Measurements from ENCODE around the gene ABCD1. TPM values are rescaled to one million over a fixed set of nuclear protein-coding genes. Genes with fewer than 3 reads are reported as not detected.
A peak's percentile ranks its signal among the peaks of the same experiment; 100 is the strongest.
"Not testable (repeated sequence)": the region's sequence is repeated elsewhere in the genome, so short reads cannot be mapped to it uniquely, and the experiment has no call there.

The ABCD1 gene
- total RNA-seq, 4 donors from 2014 or later: 14.4 to 38.8 (median 22.0) TPM

DNA sequence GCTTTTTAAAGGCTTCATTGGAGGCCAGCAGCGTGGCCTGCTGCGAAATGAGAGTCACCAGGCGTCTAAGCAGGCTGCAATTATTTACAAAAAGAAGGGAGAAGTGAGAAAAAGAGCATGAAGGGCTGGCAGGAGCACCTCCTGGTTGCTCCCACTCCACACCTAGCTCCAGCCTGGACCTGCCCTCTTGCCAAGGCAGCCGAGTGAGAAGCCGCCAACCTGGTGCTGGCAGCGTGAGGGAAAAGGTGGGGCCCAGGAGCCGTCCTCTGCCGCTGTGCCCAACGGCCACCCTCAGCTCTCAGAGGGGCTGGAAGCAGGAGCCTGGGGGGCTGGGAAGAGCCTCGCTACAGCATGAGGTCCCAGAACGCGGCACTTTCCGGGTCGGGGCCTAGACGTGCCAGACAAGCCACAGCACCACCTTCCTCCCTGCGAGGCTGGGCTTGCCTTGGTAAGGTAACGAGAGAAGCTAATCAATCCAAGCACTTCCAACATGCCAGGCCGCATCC lies 20.6 kb upstream of the ABCD1 start:
- Histone ChIP-seq H3K27me3 (no peaks in the 10 kb centered on the region), H3K36me3 (peaks cover 0 to 37% of the 10 kb centered on the region in 2 donors), H3K4me1 (peaks cover 0 to 75% (median 3%) of the 10 kb centered on the region in 3 donors), H3K9me3 (no peaks in the 10 kb centered on the region), H3K4me3 (no peak overlapping the region), H3K27ac (peak overlapping the region in 3 of 4 donors; percentile 57 to 68 (median 65))
- ATAC-seq: no peak
- WGBS, 2 donors (ENCODE audit: low coverage in 1 of 2): 91% methylated on average over 5 of the region's 18 CpGs; no CpG with 5 or more reads in 1 of the 2 donors
- TF ChIP-seq POLR2AphosphoS5 (IDR thresholded peaks at IDR 0.05): no peak
- TF ChIP-seq CTCF (IDR thresholded peaks at IDR 0.05): no peak
- TF ChIP-seq EP300 (IDR thresholded peaks at IDR 0.05): no peak
- TF ChIP-seq POLR2A (IDR thresholded peaks at IDR 0.05): no peak

GRCh38 chrX:153704631-153705402 lies 19.8 kb upstream of the ABCD1 start:
- Histone ChIP-seq H3K36me3 (peaks cover 0 to 43% of the 10 kb centered on the region in 2 donors), H3K4me1 (peaks cover 0 to 67% (median 3%) of the 10 kb centered on the region in 3 donors), H3K27ac (peak overlapping the region; percentile 26 to 68 (median 61))
- H3K9me3 ChIP-seq, ATAC-seq, H3K4me3 ChIP-seq, H3K27me3 ChIP-seq: not testable (repeated sequence)
- 40 to 88% methylated on average over 1 to 4 of the region's 12 CpGs for WGBS, 2 donors (ENCODE audit: low coverage in 1 of 2)

- not testable (repeated sequence) for H3K27me3 ChIP-seq, H3K9me3 ChIP-seq, ATAC-seq, H3K4me3 ChIP-seq
- WGBS, 2 donors (ENCODE audit: low coverage in 1 of 2): 64% methylated on average over 9 of the region's 18 CpGs; no CpG with 5 or more reads in 1 of the 2 donors
- peak in 1 of 4 experiments; percentile 17 for TF ChIP-seq CTCF (IDR thresholded peaks at IDR 0.05)
- H3K4me1 ChIP-seq: peaks cover 0 to 60% (median 3%) of the 10 kb centered on the region in 3 donors
- peaks cover 0 to 45% of the 10 kb centered on the region in 2 donors for H3K36me3 ChIP-seq
- H3K27ac ChIP-seq: peak overlapping the region; percentile 26 to 68 (median 61)
These were observed 19.1 kb upstream of the ABCD1 start for GRCh38 chrX:153705403-153706060.

DNA sequence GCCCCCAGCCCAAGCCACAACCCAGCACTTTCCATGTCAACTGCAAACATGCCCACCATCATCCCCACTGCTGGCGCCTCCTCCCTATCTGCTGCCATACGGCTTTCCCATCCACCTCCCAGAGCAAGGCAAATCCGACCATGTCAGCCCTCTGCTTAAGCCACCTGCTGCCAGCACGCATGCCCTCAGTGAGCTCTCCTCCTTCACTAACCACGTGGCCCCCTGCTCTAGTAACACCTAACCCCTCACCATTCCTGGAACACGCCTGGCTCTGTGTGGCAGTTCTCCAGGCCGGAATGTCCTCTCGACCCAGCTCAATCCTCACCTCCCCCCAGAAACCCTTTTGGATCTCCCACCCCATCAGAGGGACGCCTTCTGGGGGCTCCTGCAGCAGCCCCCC lies 17.9 kb upstream of the ABCD1 start:
- Histone ChIP-seq H3K27me3 (no peaks in the 10 kb centered on the region), H3K4me3 (no peak overlapping the region), H3K36me3 (peaks cover 0 to 42% of the 10 kb centered on the region in 2 donors), H3K27ac (no peak overlapping the region), H3K4me1 (peaks cover 0 to 58% (median 3%) of the 10 kb centered on the region in 3 donors), H3K9me3 (no peaks in the 10 kb centered on the region)
- ATAC-seq: no peak
- TF ChIP-seq POLR2AphosphoS5 (IDR thresholded peaks at IDR 0.05): no peak
- no peak for TF ChIP-seq EP300 (IDR thresholded peaks at IDR 0.05)
- 80% methylated on average over 1 of the region's 9 CpGs; no CpG with 5 or more reads in 1 of the 2 donors for WGBS, 2 donors (ENCODE audit: low coverage in 1 of 2)

- no CpG with 5 or more reads among the region's 6 CpGs for WGBS, 2 donors (ENCODE audit: low coverage in 1 of 2)
- TF ChIP-seq CTCF (IDR thresholded peaks at IDR 0.05) (no peak), POLR2A (IDR thresholded peaks at IDR 0.05) (no peak), EP300 (IDR thresholded peaks at IDR 0.05) (no peak), POLR2AphosphoS5 (IDR thresholded peaks at IDR 0.05) (no peak)
- Histone ChIP-seq H3K4me3 (no peak overlapping the region), H3K27ac (no peak overlapping the region), H3K36me3 (peaks cover 0 to 36% of the 10 kb centered on the region in 2 donors), H3K9me3 (no peaks in the 10 kb centered on the region), H3K27me3 (no peaks in the 10 kb centered on the region), H3K4me1 (peaks cover 0 to 52% (median 3%) of the 10 kb centered on the region in 3 donors)
- ATAC-seq: no peak
These were observed 17.2 kb upstream of the ABCD1 start for GRCh38 chrX:153707406-153707805.

Measured in gastroesophageal sphincter (tissue), 4 donors.